Cardiac septum (tissue), 1 donor: ENCODE data around the gene DYNLT1. TPM values are rescaled to one million over a fixed set of nuclear protein-coding genes. Genes with fewer than 3 reads are reported as not detected.
"Not testable (repeated sequence)": the region's sequence is repeated elsewhere in the genome, so short reads cannot be mapped to it uniquely, and the experiment has no call there.

Source experiments
- DNase-seq: peaks from one replicate; pipeline ENCODE4 v3.0.0-alpha.2; 2020; ENCODE audit warnings: low spot score
- intact Hi-C: fragments of 100-400 bp; cut with DNase I; formaldehyde crosslinking; loops from one replicate; pipeline ENCODE4 v1.14.0; 2022
- total RNA-seq: library from RNA; stranded (reverse); fragmentation: NEBNext Ultra II Directional; extraction: Animal tissue kit (Norgen Biotek cat#: 25700); gene quantifications from one replicate; pipeline ENCODE4 v1.2.1, GENCODE V29; 2021
- donor health status: DM: no; HTN: no; CAD: no.

The DYNLT1 gene
- total RNA-seq, 1 donor from 2014 or later, result 131 TPM

DNA sequence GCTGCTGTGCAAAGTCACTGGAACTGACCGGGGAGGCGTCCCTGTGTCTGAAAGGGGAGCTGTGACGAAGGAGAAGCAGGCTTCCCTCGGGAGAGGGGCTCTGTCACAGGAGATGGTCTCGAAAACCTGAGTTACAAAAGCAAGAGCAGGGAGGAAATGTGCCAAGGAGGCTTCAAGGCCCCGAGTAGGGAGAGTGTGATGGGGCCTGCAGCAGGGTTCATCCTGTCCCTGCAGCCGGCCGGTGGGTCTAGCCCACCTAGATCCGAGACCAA is 16.7 kb downstream of the DYNLT1 start:
- DNase-seq, result no peak
- intact Hi-C loops, result loop anchor here (5.0 kb wide), 1 partner anchor 64 kb away; no protein-coding TSS in a partner anchor

DNA sequence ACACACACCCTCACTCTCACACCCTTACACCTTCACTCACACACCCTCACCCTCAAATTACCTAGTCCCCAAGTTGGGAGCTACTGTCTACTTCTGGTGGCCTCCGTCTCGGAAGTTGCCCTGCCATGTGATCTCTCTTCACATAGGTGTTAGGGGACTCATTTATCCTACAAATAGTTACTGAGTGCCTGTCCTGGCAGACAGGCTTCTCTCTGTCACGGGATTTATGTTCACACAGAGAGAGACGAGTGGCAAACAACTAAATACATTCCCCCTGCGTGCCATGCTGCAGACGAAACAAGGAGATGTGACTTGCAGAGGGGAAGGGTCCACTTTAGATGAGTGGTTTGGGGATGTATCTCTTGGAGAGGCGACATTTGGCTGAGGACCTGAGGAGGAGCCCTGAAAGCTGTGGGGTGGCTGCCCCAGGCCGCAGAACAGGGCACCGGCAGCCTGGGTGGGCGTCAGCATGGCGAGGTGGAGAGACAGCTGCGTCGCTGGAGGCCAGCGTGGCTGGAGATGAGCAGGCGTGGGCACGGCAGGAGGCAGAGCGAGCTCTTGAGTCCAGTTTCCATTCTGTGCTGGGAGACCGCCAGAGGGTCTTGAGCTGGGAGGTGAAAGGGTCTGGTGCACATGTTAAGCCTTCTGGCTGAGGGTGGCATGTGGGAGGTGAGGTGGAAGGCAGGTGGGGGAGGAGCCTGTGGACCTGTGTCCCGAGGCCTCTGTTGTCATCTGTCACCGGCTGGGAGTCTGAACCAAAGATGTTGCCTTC is 17.2 kb downstream of the DYNLT1 start:
- intact Hi-C loops, result loop anchor here (5.0 kb wide), 1 partner anchor 65 kb away; no protein-coding TSS in a partner anchor
- no peak for DNase-seq

DNA sequence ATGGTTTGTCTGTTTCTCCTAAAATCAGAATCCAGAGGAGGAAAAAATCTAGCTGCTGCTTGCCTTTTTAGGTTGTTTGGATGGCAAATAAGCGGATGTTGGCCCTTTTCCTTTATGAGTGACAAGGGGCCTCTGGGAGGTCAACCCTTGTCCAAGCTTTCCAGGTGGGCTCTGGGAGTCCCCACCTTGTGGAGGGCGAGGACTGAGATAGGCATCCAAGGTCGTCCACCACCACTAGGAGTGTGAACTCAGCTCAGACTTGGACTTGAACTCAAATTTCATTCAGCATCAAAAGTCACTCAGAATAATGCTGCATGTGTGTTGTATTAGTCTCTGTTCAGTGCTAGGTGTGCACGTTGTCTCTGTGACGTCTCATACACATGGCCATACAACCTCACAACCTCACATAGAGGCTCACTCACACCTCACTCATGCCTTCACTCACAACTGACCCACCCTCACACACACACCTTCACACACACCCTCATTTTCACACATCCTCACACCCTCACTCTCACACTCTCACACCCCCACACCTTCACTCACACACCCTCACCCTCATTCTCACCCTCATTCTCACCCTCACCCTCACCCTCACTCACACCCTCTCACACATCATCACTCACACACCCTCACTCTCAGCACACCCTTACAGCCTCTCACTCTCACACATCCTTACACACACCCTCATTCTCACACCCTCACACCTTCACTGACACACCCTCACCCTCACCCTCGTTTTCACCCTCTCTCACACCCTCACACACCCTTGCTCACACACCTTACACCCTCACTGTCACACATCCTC is 18.0 kb downstream of the DYNLT1 start:
- no peak for DNase-seq
- intact Hi-C loops, result loop anchor here (5.0 kb wide), 1 partner anchor 66 kb away; no protein-coding TSS in a partner anchor

DNA sequence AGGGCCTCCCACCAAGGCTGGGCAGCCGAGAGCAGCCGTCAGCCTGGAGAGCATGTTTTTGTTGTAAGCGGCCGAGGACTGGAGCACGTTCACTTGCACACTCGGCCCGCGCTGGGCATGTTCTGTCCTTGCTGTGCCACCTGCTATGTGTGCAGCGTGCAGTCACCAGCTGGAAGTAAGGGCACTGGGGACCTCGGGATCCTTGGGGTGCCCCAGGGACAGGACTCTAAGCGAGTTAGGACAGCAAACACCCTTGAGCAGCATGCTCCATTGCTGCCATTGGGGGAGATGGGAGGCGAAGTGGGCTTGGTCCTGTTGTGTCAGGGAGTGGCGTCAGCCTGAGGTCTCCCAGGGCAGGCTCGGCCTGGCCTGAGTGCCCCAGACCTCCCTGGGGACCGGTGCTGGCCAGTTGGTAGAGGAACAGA is 18.6 kb downstream of the DYNLT1 start:
- no peak for DNase-seq
- intact Hi-C loops, result loop anchor here (5.0 kb wide), 1 partner anchor 66 kb away; no protein-coding TSS in a partner anchor

DNA sequence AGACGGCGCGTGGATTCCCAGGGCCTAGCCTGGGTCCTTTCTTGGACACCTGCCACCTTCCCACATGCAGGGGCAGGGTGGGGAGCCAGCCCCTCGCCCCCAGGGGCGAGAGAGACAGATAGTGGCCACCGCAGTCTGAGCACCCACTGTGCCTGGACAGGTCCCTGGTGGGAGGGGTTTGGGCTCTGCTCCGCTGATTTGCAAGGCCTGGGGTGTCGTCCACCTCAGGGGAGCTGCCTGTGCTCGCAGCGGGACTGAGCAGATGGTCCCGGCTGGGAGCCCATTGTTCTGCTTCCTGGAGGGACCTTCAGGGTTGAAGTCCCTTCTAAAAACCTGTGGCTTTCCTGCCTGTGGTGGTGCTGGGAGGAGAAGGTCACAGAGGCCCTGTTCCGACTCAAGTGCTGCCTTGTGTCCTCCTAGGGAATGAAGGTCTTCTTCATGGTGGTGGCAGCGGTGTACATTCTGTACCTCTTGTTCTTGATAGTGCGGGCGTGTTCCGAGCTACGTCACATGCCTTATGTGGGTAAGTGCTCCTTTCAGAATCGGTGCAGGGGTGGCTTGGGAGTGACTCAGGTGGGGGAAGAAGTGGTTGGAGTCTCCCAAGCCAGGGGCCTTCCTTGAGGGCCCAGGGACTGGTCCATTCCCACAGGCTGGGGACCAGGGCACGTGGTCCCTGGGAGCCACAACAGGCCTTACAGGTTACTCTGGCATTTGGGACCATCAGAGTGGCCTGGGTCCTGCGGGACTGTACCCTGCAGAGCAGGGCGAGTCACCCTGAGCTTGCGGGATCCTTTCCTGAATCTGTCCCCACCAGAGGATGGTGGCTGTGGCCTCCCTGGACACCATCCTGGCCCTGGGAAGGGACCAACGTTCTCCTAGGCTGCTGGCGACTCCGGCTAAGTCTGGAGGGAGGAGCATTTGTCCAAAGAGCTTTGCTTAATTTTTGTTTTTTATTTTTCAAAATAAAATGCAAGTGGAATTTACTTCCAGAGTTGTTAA is 19.6 kb downstream of the DYNLT1 start:
- DNase-seq, result no peak
- intact Hi-C loops, result loop anchor here (5.0 kb wide), 1 partner anchor 67 kb away; no protein-coding TSS in a partner anchor

DNA sequence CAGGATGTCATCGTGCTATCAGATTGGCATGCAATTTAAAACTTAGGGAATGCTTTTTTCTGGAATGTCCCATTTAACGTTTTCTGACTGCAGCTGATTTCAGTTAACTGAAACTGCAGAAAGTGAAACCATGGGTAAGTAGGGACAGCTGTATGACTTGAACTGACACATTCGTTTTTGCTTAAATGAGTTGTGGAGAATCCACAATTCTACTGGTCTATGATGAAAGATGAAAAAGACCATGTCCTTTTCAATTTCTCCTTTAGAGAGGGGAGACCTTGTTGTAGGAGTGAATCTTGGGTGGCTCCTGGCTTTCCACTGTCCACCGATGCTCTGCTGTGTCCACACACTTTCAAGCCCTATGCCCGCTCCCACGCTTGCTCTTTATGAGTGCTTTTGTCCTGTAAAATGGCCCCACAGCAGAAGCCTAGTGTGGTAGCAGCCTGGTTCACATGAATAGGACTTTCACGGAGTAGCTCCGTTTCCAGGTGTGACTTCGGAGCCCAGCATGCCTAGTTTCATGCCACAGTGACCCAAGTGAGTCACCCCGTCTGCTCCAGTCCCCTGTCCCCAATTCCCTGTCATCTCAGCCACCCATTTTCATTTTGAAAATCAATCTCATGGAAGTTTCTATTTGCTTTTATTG is 21.9 kb downstream of the DYNLT1 start:
- DNase-seq, result no peak
- intact Hi-C loops, result no loop called here

DNA sequence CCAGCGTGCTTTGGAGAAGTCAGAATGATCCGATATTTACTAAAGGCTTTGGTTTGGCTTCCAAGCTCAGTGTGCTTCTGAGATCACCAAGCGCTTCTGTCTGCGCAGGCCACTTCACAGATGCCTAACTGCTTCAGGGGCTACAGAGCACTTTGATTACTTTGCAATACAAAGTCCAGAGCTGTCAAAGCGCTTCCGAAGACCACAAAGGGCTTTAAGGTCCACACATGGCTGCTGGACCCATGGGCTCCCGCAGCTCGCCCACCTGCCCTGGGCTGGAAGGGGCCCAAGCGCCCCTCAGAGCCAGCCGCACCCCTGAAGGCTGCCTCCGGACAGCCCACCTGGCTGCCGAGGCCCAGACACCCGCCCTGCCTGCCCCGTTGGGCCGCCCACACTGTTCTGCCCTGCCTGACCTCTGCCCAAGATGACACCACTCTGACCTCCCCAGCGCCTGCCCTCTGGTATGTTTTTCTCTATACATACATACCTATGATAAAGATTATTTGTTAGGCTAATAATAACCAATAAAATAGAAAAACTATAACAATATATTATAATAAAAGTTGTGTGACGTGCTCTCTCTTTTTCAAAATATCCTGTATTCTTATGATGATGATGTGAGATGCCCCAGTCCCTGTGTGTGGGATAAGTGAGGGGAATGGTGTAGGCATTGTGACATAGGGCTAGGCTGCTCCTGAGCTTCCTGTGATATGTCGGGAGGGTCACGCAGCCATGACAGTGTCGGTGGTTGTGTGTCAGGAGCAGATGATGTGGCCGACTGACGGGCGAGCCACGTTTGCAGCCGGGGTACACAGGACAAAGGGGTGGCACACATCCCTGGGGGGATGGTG is 22.6 kb downstream of the DYNLT1 start:
- intact Hi-C loops, result no loop called here
- no peak for DNase-seq

DNA sequence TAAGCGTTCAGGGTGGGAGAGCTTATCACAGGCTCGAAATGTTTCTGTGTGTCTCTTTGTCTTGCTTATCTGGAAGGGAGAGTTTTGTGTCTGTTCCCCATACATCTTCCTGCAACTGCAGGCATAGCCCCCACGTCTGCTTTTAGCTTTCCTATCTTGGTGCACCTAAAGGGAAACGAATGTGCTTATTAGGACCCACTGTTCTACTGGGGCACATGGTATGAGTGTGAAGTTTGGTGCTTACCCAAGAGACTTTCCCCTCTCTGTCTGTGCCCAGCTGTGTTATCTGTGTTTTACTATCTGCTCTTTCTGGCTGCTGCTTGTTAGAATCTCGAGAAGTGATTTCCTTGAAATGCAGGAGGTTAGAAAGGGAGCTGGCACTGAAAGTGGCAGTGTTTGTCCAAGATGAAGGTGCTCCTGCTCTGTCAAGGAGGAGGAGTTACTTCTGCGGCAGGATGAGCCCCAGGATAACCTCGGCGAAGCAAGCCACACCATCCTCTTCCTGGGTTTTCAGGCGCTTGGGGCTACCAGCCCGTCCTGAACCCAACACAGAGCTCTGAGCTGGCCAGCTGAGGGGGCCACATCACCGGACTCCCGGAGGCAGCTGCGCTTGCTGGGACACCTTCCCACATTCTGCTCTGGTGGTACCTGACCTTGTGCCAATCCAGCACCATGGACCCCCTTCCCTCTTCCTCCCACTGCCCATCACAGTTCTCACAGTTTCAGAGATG is 23.4 kb downstream of the DYNLT1 start:
- intact Hi-C loops, result no loop called here
- DNase-seq, result no peak

DNA sequence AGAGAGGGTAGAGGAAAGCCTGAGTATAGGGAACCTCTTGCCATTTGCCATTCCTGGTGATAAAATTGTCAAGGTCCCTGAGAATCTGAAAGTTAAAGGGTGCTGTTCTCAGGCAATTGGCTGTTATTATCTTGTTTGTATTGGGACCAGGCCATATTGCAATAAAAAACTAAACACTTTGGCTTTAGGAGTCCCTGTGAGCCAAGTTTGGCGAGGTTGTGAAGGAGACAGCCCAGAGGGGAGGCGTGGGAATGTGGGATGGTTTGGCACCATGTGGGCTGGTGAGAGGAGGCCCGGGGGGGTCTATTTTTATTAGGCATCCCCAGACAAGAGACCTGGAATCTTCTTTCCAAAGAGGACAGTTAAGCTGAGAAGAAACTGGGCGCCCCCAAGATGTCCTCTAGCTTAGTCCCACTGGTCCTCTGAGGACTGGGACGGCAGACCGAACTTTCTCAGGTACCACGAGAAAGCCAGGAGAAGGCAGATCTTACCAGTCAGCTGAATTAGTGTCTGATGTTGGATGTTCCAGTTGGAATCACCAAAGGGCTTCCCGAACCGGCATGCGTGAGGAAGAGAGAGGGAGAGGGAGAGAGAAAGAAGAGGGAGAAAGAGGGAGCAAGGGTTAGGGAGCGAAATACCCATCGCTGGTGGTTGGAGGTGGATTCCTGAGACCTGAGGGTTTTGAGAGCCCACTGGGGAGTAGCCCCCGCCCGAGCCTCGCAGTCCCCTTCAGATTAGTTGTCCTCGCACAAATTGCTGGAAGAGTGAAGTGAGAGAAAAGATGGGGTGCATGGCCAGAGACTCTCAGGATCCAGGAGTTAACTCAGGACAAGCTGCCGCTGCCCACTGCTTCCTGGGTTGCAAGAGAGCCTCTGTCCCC is 24.4 kb downstream of the DYNLT1 start:
- no peak for DNase-seq
- intact Hi-C loops, result no loop called here

DNA sequence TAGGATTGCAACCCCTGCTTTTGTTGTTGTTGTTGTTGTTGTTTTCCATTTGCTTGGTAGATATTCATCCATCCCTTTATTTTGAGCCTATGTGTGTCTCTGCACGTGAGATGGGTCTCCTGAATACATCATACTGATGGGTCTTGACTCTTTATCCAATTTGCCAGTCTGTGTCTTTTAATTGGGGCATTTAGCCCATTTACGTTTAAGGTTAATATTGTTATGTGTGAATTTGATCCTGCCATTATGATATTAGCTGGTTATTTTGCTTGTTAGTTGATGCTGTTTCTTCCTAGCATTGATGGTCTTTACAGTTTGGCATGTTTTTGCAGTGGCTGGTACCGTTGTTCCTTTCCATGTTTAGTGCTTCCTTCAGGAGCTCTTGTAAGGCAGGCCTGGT is 26.3 kb downstream of the DYNLT1 start:
- intact Hi-C loops, result not testable (repeated sequence)

DNA sequence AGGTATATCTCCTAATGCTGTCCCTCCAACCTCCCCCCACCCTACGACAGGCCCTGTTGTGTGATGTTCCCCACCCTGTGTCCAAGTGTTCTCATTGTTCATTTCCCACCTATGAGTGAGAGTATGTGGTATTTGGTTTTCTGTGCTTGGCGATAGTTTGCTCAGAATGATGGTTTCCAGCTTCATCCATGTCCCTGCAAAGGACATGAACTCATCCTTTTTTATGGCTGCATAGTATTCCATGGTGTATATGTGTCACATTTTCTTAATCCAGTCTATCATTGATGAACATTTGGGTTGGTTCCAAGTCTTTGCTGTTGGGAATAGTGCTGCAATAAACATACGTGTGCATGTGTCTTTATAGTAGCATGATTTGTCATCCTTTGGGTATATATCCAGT is 29.9 kb downstream of the DYNLT1 start:
- DNase-seq, intact Hi-C loops: not testable (repeated sequence)

More for the DNA sequence above, 26.3 kb downstream of the DYNLT1 start:
- DNase-seq, result not testable (repeated sequence)

DNA sequence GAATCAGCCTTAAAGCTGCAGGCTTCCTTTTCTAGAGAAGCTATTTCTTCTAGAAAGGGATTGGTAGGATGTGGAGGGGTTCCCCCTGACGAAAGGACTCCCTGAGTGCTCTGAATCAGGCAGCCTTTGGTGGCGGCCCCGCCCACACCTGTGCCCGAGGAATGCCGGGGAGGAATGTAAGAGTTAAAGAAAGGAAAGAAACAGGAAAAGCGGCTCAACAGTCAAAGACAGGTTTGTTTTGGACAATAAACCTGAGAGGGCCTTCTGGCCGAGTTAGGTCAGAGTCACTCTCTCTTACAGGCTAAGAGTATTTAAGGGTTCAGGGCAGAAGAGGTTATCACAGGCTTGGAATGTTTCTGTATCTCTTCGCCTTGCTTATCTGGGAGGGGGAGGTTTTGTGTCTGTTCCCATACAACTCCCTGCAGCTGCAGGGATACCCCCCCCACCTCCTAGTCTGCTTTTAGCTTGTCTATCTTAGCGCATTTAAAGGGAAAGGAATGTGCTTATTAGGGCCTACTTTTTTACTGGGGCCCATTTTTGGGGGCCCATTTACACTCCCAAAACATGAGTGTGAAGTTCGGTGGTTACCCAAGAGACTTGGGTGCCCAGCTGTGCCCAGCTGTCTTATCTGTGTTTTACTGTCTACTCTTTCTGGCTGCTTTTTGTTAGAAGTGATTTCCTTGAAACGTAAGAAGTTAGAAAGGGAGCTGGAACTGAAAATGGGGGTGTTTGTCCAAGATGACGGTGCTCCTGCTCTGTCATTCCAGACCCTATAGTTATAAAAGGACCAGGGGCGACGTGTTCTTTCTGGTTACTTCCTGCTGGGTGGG is 32.8 kb downstream of the DYNLT1 start:
- no peak for DNase-seq
- intact Hi-C loops, result no loop called here

DNA sequence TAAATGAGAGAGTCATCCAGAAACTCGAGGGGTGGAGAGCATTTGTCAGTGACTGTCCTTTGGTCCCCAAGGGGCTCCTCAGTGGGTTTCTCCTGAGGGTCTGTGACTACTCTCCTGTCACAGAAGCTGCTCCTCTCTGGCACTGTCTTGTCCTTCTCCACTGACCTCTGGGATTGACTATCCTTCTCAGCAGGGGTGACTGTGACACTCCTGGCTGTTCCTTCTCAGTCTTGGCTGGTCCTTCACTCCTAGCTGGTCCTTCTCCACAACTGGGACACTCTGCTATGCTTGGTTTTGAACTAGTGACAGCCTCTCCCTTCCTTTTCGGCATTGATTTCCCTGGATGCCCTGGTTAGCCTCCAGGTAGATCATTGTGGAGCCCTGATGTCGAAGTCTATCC is 33.5 kb downstream of the DYNLT1 start:
- intact Hi-C loops, result no loop called here
- no peak for DNase-seq

DNA sequence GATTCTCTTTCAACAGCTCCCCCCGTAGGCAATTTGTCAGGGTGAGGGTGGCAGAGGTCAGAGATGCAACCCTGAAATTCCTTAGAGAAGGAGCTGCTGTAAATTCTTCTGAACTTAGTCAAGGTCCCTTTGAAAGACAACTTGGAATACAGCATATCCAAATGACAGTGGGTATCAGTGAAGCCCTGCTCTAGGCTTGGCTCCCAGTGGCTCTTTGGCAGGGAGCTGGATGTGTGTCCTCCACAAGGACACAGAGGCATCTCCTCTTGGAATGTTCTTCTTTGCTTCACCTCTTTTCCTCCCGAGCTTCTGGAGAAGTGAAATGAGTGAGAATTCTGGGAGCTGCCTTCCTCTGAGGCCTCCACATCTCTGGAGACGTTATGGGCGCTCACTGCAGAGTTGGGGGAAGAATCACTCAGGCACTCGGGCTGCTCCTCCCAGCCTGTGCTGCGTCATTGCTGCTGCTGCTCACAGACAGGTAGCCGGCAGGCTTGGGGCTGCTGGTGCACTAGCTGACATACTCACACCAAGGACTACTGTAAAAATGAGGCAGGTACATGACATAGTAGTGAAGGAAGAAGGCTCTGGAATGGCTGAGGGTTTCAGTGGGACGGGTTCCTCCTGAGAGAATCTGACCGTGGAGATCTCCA is 34.1 kb downstream of the DYNLT1 start:
- DNase-seq, result no peak
- intact Hi-C loops, result no loop called here

DNA sequence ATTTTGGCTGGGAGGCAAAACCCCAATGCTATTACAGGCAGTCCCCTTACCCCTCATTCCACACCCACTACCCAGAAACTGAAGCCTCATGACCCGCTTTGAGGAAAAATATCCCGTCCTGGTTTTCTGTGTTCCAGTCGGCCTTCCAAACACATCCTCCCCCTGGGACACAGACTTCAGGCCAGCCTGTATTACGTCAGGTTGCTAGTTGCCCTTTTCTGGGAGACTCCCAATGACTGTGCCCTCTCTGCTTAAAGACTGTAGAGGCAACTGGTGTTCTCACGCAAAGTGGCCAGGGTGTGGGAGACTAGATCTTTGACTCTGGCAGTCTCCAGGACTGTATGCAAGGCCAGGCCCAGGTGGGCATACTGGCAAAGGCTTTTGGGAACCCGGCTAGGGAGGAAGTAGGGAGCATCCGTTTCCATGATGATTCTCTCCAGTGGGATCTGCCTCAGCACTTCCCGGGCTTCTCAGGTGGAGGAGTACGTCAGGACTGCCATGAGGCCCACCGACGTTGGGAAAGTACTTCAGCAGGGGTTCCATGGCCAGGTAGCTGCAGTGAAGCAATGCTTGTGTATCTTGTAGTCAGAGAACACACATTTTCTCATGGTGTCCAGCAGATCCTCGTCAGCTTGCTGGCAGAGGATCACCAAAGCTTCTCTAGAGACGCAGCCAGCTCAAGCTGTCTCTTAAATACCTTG is 34.9 kb downstream of the DYNLT1 start:
- intact Hi-C loops, result no loop called here
- DNase-seq, result no peak
